GM23248 (cell line): ENCODE measurements around the gene ZNF883. TPM values are rescaled to one million over a fixed set of nuclear protein-coding genes. Genes with fewer than 3 reads are reported as not detected.
A peak's percentile ranks its signal among the peaks of the same experiment; 100 is the strongest.

ENCODE experiments used
- DNase-seq: peaks from one replicate; pipeline ENCODE4 v3.0.0-alpha.2; 2015
- H2AFZ ChIP-seq: fragments of 200-600 bp; sonication (generic); 2 replicates; pipeline ENCODE4 v1.6.1; 2016; ENCODE audit warnings: antibody characterized with exemption
- H3F3A ChIP-seq: fragments of 200-600 bp; sonication (generic); 2 replicates; pipeline ENCODE4 v1.6.1; 2016; ENCODE audit warnings: mild to moderate bottlenecking, antibody characterized with exemption, mixed run types; ENCODE audit not compliant: insufficient read depth
- H3K27ac ChIP-seq: fragments of 200-600 bp; sonication (generic); 2 replicates; pipeline ENCODE4 v1.5.1; 2016; ENCODE audit warnings: mild to moderate bottlenecking
- H3K27me3 ChIP-seq: fragments of 200-600 bp; sonication (generic); replicated peaks from 2 replicates; pipeline ENCODE4 v1.6.1; 2016; ENCODE audit warnings: mild to moderate bottlenecking; ENCODE audit not compliant: insufficient read depth
- H3K36me3 ChIP-seq: fragments of 200-600 bp; sonication (generic); 2 replicates; pipeline ENCODE4 v1.6.1; 2016; ENCODE audit warnings: low read depth, mild to moderate bottlenecking
- H3K4me1 ChIP-seq: fragments of 200-600 bp; sonication (generic); 2 replicates; pipeline ENCODE4 v1.6.1; 2016; ENCODE audit warnings: mild to moderate bottlenecking; ENCODE audit not compliant: insufficient read depth
- H3K4me2 ChIP-seq: fragments of 200-600 bp; sonication (generic); one replicate; pipeline ENCODE4 v1.6.1; 2016; ENCODE audit warnings: mild to moderate bottlenecking; ENCODE audit not compliant: unreplicated experiment
- H3K4me3 ChIP-seq: fragments of 200-600 bp; sonication (generic); 2 replicates; pipeline ENCODE4 v1.5.1; 2016; ENCODE audit warnings: mild to moderate bottlenecking
- H3K79me2 ChIP-seq: fragments of 200-600 bp; sonication (generic); 2 replicates; pipeline ENCODE4 v1.6.1; 2016; ENCODE audit warnings: mild to moderate bottlenecking; ENCODE audit not compliant: insufficient read depth
- H3K9ac ChIP-seq: fragments of 200-600 bp; sonication (generic); 2 replicates; pipeline ENCODE4 v1.6.1; 2016; ENCODE audit warnings: mild to moderate bottlenecking
- H3K9me2 ChIP-seq: fragments of 200-600 bp; sonication (generic); 2 replicates; pipeline ENCODE4 v1.6.1; 2016; ENCODE audit warnings: mixed run types, mild to moderate bottlenecking, moderate library complexity; ENCODE audit not compliant: insufficient read depth
- H3K9me3 ChIP-seq: fragments of 200-600 bp; sonication (generic); one replicate; pipeline ENCODE4 v1.6.1; 2017; ENCODE audit warnings: low read depth
- H4K20me1 ChIP-seq: fragments of 200-600 bp; sonication (generic); 2 replicates; pipeline ENCODE4 v1.6.0; 2016; ENCODE audit not compliant: insufficient read depth
- EZH2 ChIP-seq: fragments of 200-600 bp; sonication (generic); IDR thresholded peaks from 2 replicates; pipeline ENCODE4 v1.6.1; 2018; ENCODE audit warnings: antibody characterized with exemption, mild to moderate bottlenecking; ENCODE audit not compliant: insufficient read depth, poor library complexity, severe bottlenecking
- EZH2phosphoT487 ChIP-seq: fragments of 200-600 bp; sonication (generic); IDR thresholded peaks from 2 replicates; pipeline ENCODE4 v1.6.1; 2018; ENCODE audit warnings: antibody characterized with exemption, moderate library complexity, mild to moderate bottlenecking, low read depth; ENCODE audit not compliant: insufficient read depth
- WGBS, 2 experiments: methylation state at CpG; one replicate each; pipeline ENCODE4 v1.1.6; 2015 to 2017; ENCODE audit warnings: low lambda C conversion rate in 2 of 2, low coverage in 1 of 2; ENCODE audit errors: missing lambda C conversion rate in 2 of 2; 5-methylcytosine and 5-hydroxymethylcytosine counted together
- in situ Hi-C: fragments of 300-500 bp; cut with MboI; formaldehyde crosslinking; loops from 2 replicates; pipeline ENCODE4 v1.15.0; 2020
- polyA plus RNA-seq: library from polyadenylated mRNA; unstranded; fragments of >200 nt; fragmentation: Nextera tagmentation; extraction: Ambion mirVana; gene quantifications from 2 replicates; pipeline ENCODE4 v1.2.1, GENCODE V29; 2016
- total RNA-seq: library from RNA; depleted of rRNA; stranded (reverse); fragments of >200 nt; shearing (Covaris generic); gene quantifications from 2 replicates; pipeline ENCODE4 v1.2.3, GENCODE V29; 2014

The ZNF883 gene
- total and polyA plus RNA-seq, 2 experiments from 2014 or later = 6.6 to 7.6 TPM

- 14 to 15% methylated on average over 6 of the region's 6 CpGs for WGBS, 2 experiments
- DNase-seq = peak; percentile 51
- H3K36me3 ChIP-seq = no peaks in the 10 kb centered on the region
Observed at GRCh38 chr9:112970939-112971338, 41.1 kb downstream of the ZNF883 start.

GRCh38 chr9:112969730-112970129 is 42.3 kb downstream of the ZNF883 start:
- H3K27ac ChIP-seq = no peak overlapping the region
- H4K20me1 ChIP-seq = no peaks in the 10 kb centered on the region
- H3K9me2 ChIP-seq = no peaks in the 10 kb centered on the region
- in situ Hi-C loops = no loop called here
- no peak overlapping the region for H3K9ac ChIP-seq
- no peaks in the 10 kb centered on the region for H3F3A ChIP-seq
- H3K4me3 ChIP-seq = no peak overlapping the region
- H3K4me2 ChIP-seq = no peak overlapping the region
- H3K4me1 ChIP-seq = no peaks in the 10 kb centered on the region
- 49 to 61% methylated on average over 4 of the region's 4 CpGs for WGBS, 2 experiments
- peak; percentile 2 for DNase-seq
- peaks cover 23% of the 10 kb centered on the region for H3K27me3 ChIP-seq
- no peaks in the 10 kb centered on the region for H3K9me3 ChIP-seq
- H2AFZ ChIP-seq = no peak overlapping the region
- H3K36me3 ChIP-seq = no peaks in the 10 kb centered on the region
- TF ChIP-seq EZH2 (no peak), EZH2phosphoT487 (no peak)
- no peaks in the 10 kb centered on the region for H3K79me2 ChIP-seq

More at GRCh38 chr9:112970939-112971338, 41.1 kb downstream of the ZNF883 start:
- in situ Hi-C loops = no loop called here
- H4K20me1 ChIP-seq = no peaks in the 10 kb centered on the region
- no peak overlapping the region for H3K4me2 ChIP-seq
- no peaks in the 10 kb centered on the region for H3K9me2 ChIP-seq
- H2AFZ ChIP-seq = no peak overlapping the region
- H3K4me3 ChIP-seq = no peak overlapping the region
- H3K4me1 ChIP-seq = no peaks in the 10 kb centered on the region
- no peaks in the 10 kb centered on the region for H3K79me2 ChIP-seq
- H3F3A ChIP-seq = no peaks in the 10 kb centered on the region
- H3K27me3 ChIP-seq = peaks cover 23% of the 10 kb centered on the region
- TF ChIP-seq EZH2 = no peak
- no peak for TF ChIP-seq EZH2phosphoT487
- H3K9ac ChIP-seq = no peak overlapping the region
- H3K27ac ChIP-seq = no peak overlapping the region
- no peaks in the 10 kb centered on the region for H3K9me3 ChIP-seq

DNA sequence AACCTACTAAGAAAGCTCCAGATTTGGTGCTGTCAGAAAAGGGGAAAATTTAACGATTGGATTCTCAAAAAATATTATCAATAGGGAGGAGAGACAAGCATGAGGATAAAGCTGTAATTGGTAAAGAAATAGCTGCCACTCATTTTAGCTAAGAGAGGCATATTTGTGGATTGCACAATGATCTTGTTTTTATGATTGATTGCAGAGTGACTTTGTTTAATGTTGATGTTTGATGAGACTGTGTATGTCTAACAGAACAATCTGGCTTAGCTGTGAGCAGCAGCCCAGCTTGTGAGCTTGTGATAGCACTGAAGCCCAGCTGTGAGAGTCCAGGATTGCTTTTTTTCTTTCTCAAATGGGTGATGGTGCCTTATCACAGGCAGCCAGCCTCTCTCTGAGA is 56.4 kb downstream of the ZNF883 start:
- WGBS, 2 experiments = 0 to 5% methylated on average over 1 of the region's 1 CpG

DNA sequence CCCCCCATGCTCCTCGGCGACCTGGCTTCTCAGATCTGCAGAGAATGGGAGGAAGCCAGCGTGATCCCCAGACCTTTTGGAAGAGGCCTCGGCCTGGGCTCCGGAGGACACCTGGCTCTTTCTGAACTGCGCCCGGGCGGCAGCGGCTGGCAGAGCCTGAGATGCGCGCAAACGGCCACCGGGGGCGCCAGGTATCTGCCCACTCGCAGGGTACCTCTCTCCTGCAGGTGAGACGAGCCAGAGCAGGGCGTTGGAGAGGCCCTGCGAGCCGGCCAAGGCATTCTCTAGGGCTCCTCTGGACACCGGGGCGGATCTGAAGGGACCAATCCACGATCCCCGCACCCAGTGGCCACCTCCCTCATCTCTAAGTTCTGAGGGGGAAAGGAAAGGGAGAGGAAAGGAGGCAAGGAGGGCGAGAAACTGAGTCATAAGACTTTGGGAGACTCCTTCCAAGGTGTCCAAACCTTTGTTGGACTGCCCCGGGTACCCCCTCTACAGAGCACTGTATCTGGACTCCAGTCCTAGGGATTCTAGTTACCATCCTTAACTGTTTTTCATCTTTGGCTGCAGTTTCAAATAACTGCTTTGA is 66.3 kb downstream of the ZNF883 start:
- Histone ChIP-seq H3K79me2 (no peaks in the 10 kb centered on the region), H2AFZ (no peak overlapping the region), H3K27me3 (no peaks in the 10 kb centered on the region; the same call in 1 of the 2 replicates), H3K9me3 (peaks cover 3% of the 10 kb centered on the region), H3K4me1 (no peaks in the 10 kb centered on the region), H3K36me3 (no peaks in the 10 kb centered on the region), H3F3A (no peaks in the 10 kb centered on the region), H4K20me1 (no peaks in the 10 kb centered on the region), H3K27ac (no peak overlapping the region), H3K4me3 (no peak overlapping the region), H3K4me2 (no peak overlapping the region), H3K9ac (no peak overlapping the region), H3K9me2 (no peaks in the 10 kb centered on the region)
- no peak for TF ChIP-seq EZH2
- TF ChIP-seq EZH2phosphoT487 = no peak
- DNase-seq = no peak
- 32 to 34% methylated on average over 24 of the region's 25 CpGs for WGBS, 2 experiments
- in situ Hi-C loops = no loop called here

More for the DNA sequence above, 56.4 kb downstream of the ZNF883 start:
- peaks cover 8% of the 10 kb centered on the region for H3K27me3 ChIP-seq
- in situ Hi-C loops = no loop called here
- H2AFZ ChIP-seq = no peak overlapping the region
- no peaks in the 10 kb centered on the region for H3K9me3 ChIP-seq
- no peaks in the 10 kb centered on the region for H3F3A ChIP-seq
- H3K9me2 ChIP-seq = no peaks in the 10 kb centered on the region
- no peaks in the 10 kb centered on the region for H4K20me1 ChIP-seq
- H3K4me2 ChIP-seq = no peak overlapping the region
- DNase-seq = no peak
- H3K27ac ChIP-seq = no peak overlapping the region
- H3K36me3 ChIP-seq = no peaks in the 10 kb centered on the region
- no peak overlapping the region for H3K9ac ChIP-seq
- H3K4me1 ChIP-seq = no peaks in the 10 kb centered on the region
- no peak for TF ChIP-seq EZH2phosphoT487
- no peak for TF ChIP-seq EZH2
- H3K4me3 ChIP-seq = no peak overlapping the region
- no peaks in the 10 kb centered on the region for H3K79me2 ChIP-seq

GRCh38 chr9:112939418-112939817 is 72.6 kb downstream of the ZNF883 start:
- no peaks in the 10 kb centered on the region for H3K36me3 ChIP-seq
- H3K9ac ChIP-seq = no peak overlapping the region
- no peak overlapping the region for H2AFZ ChIP-seq
- TF ChIP-seq EZH2phosphoT487 = no peak
- no peak for TF ChIP-seq EZH2
- H3F3A ChIP-seq = no peaks in the 10 kb centered on the region
- H3K4me2 ChIP-seq = no peak overlapping the region
- H3K4me1 ChIP-seq = no peaks in the 10 kb centered on the region
- no peaks in the 10 kb centered on the region for H3K79me2 ChIP-seq
- no peaks in the 10 kb centered on the region for H3K9me3 ChIP-seq
- peaks cover 11% of the 10 kb centered on the region for H3K27me3 ChIP-seq
- DNase-seq = no peak
- no peaks in the 10 kb centered on the region for H4K20me1 ChIP-seq
- no peak overlapping the region for H3K4me3 ChIP-seq
- in situ Hi-C loops = no loop called here
- H3K27ac ChIP-seq = no peak overlapping the region
- H3K9me2 ChIP-seq = no peaks in the 10 kb centered on the region
